SU-DHL-6 (cell line): ENCODE measurements around the gene LRP1B.

Source experiments
- H2AFZ ChIP-seq: fragments of 200-600 bp; sonication (generic); 2 replicates; pipeline ENCODE4 v1.6.1; 2014; ENCODE audit warnings: low read depth, mild to moderate bottlenecking, moderate library complexity, mixed read lengths, antibody characterized with exemption, low read length; ENCODE audit not compliant: severe bottlenecking
- H3F3A ChIP-seq: fragments of 200-600 bp; shearing (Covaris generic); 2 replicates; pipeline ENCODE4 v1.6.0; 2016; ENCODE audit warnings: antibody characterized with exemption, mild to moderate bottlenecking; ENCODE audit not compliant: insufficient read depth
- H3K27ac ChIP-seq: fragments of 200-600 bp; sonication (generic); 2 replicates; pipeline ENCODE4 v1.5.1; 2016; ENCODE audit warnings: low read depth, mild to moderate bottlenecking, low read length, moderate library complexity, mixed read lengths
- H3K27me3 ChIP-seq: fragments of 200-600 bp; sonication (generic), shearing (Covaris generic); 2 replicates; pipeline ENCODE4 v1.6.0; 2014; ENCODE audit warnings: mild to moderate bottlenecking, low read length
- H3K36me3 ChIP-seq: fragments of 200-600 bp; sonication (generic); 2 replicates; pipeline ENCODE4 v1.6.1; 2014; ENCODE audit warnings: mild to moderate bottlenecking, low read length, mixed read lengths
- H3K4me2 ChIP-seq: fragments of 300-600, 200-600 bp; shearing (Covaris generic), sonication (generic); 2 replicates; pipeline ENCODE4 v1.6.0; 2014; ENCODE audit warnings: low read length, low read depth, mild to moderate bottlenecking; ENCODE audit not compliant: poor library complexity, severe bottlenecking
- H3K4me3 ChIP-seq: fragments of 200-600 bp; sonication (generic); 2 replicates; pipeline ENCODE4 v1.5.1; 2014; ENCODE audit warnings: antibody characterized with exemption, low read length, mild to moderate bottlenecking, mixed read lengths; ENCODE audit not compliant: insufficient read depth, poor library complexity, severe bottlenecking
- H3K79me2 ChIP-seq: fragments of 200-600 bp; sonication (generic); 2 replicates; pipeline ENCODE4 v1.6.1; 2014; ENCODE audit warnings: mild to moderate bottlenecking, low read length, moderate library complexity; ENCODE audit not compliant: insufficient read depth
- H3K9ac ChIP-seq: fragments of 200-600 bp; sonication (generic); 2 replicates; pipeline ENCODE4 v1.7.0; 2014; ENCODE audit warnings: mild to moderate bottlenecking, low read length
- H3K9me2 ChIP-seq: fragments of 200-600 bp; sonication (generic); replicated peaks from 2 replicates; pipeline ENCODE4 v1.6.1; 2014; ENCODE audit warnings: low read length; ENCODE audit not compliant: insufficient read depth
- H3K9me3 ChIP-seq: fragments of 200-600 bp; sonication (generic); 2 replicates; pipeline ENCODE4 v1.6.1; 2014; ENCODE audit warnings: low read length, mixed read lengths; ENCODE audit not compliant: insufficient read depth
- H4K20me1 ChIP-seq: fragments of 200-600 bp; sonication (generic); 2 replicates; pipeline ENCODE4 v1.6.1; 2014; ENCODE audit warnings: low read depth, mild to moderate bottlenecking, antibody characterized with exemption, low read length, moderate library complexity, mixed read lengths
- CTCF ChIP-seq: fragments of 200-600 bp; sonication (generic); IDR thresholded peaks from one replicate; pipeline ENCODE4 v1.5.1; 2017; ENCODE audit warnings: antibody characterized with exemption, mild to moderate bottlenecking, low read length, moderate library complexity; ENCODE audit not compliant: insufficient read depth, poor library complexity, severe bottlenecking
- EZH2phosphoT487 ChIP-seq: fragments of 200-600 bp; sonication (generic), shearing (Covaris generic); conservative IDR thresholded peaks from 2 replicates; pipeline ENCODE4 v1.6.1; 2018; ENCODE audit warnings: mild to moderate bottlenecking, antibody characterized with exemption, low read length, moderate library complexity, mixed read lengths

LRP1B gene

GRCh38 chr2:142112757-142113221, 18.0 kb downstream of the LRP1B start:
- Histone ChIP-seq H3K9me2 (no peaks in the 10 kb centered on the region), H3K4me2 (no peak overlapping the region), H3K4me3 (no peak overlapping the region), H3K27ac (no peak overlapping the region), H4K20me1 (no peaks in the 10 kb centered on the region), H3K79me2 (no peaks in the 10 kb centered on the region), H3K36me3 (no peaks in the 10 kb centered on the region), H3F3A (no peaks in the 10 kb centered on the region), H2AFZ (no peak overlapping the region), H3K9ac (no peak overlapping the region), H3K27me3 (no peaks in the 10 kb centered on the region), H3K9me3 (no peaks in the 10 kb centered on the region)
- no peak for TF ChIP-seq EZH2phosphoT487
- TF ChIP-seq CTCF = no peak

GRCh38 chr2:142104134-142104758, 26.6 kb downstream of the LRP1B start:
- H3F3A ChIP-seq = no peaks in the 10 kb centered on the region
- no peaks in the 10 kb centered on the region for H3K79me2 ChIP-seq
- H3K27me3 ChIP-seq = no peaks in the 10 kb centered on the region
- no peaks in the 10 kb centered on the region for H3K9me2 ChIP-seq
- no peaks in the 10 kb centered on the region for H4K20me1 ChIP-seq
- no peak overlapping the region for H3K4me3 ChIP-seq
- H3K9me3 ChIP-seq = no peaks in the 10 kb centered on the region
- H3K9ac ChIP-seq = no peak overlapping the region
- no peak overlapping the region for H2AFZ ChIP-seq
- H3K27ac ChIP-seq = no peak overlapping the region
- H3K36me3 ChIP-seq = no peaks in the 10 kb centered on the region
- H3K4me2 ChIP-seq = no peak overlapping the region
- TF ChIP-seq EZH2phosphoT487 (no peak), CTCF (no peak)

GRCh38 chr2:142100970-142101369, 29.8 kb downstream of the LRP1B start:
- H3K4me3 ChIP-seq = no peak overlapping the region
- no peaks in the 10 kb centered on the region for H3K79me2 ChIP-seq
- H2AFZ ChIP-seq = no peak overlapping the region
- TF ChIP-seq EZH2phosphoT487 = no peak
- no peak for TF ChIP-seq CTCF
- H3K9me2 ChIP-seq = no peaks in the 10 kb centered on the region
- no peaks in the 10 kb centered on the region for H3K36me3 ChIP-seq
- no peaks in the 10 kb centered on the region for H3K27me3 ChIP-seq
- H3K4me2 ChIP-seq = no peak overlapping the region
- H3K9me3 ChIP-seq = no peaks in the 10 kb centered on the region
- H4K20me1 ChIP-seq = no peaks in the 10 kb centered on the region
- H3K9ac ChIP-seq = no peak overlapping the region
- H3F3A ChIP-seq = no peaks in the 10 kb centered on the region
- H3K27ac ChIP-seq = no peak overlapping the region
